Thyroid gland (tissue), 4 donors: ENCODE results near the gene STK11IP.

Experiments used
- CTCF ChIP-seq, 6 experiments: fragments of 200-600 bp in 3 of 6; fragments of 450-650 bp in 3 of 6; sonication (generic) in 3 of 6; IDR thresholded peaks; one replicate each; pipeline ENCODE4 v1.5.1; 2016 to 2019; ENCODE audit warnings: antibody characterized with exemption in 6 of 6, mild to moderate bottlenecking in 2 of 6, inconsistent platforms in 1 of 6, moderate library complexity in 1 of 6
- POLR2A ChIP-seq, 2 donors: fragments of 450-650 bp; IDR thresholded peaks; one replicate each; pipeline ENCODE4 v1.6.1; 2017; ENCODE audit warnings: antibody characterized with exemption in 2 of 2, mild to moderate bottlenecking in 2 of 2, moderate library complexity in 1 of 2

- TF ChIP-seq CTCF (IDR thresholded peaks at IDR 0.05) (no peak), POLR2A (IDR thresholded peaks at IDR 0.05) (no peak)
Measured at GRCh38 chr2:219658196-219658846, 60.7 kb downstream of the STK11IP start.
